Endothelial cell of umbilical vein (primary cell): ENCODE data around the gene SLC9A9. TPM values are rescaled to one million over a fixed set of nuclear protein-coding genes. Genes with fewer than 3 reads are reported as not detected.

Source experiments
- BruUV-seq: library from RNA; stranded (reverse); fragments of 400-500 nt; replicated peaks from 2 replicates; lab custom pipeline; 2021; lab: Mats Ljungman, UMichigan
- CTCF ChIA-PET: fragments of 300-600, 350-600 bp; sonication (Branson Sonifier 250); formaldehyde crosslinking; loops from one replicate; lab custom pipeline; 2021; ENCODE audit warnings: antibody characterized with exemption, inconsistent platforms; lab: Charles Lee
- POLR2A ChIA-PET: fragments of 300-600, 350-600 bp; sonication (Branson Sonifier 250); formaldehyde crosslinking; loops from one replicate; lab custom pipeline; 2021; ENCODE audit warnings: antibody characterized with exemption, inconsistent platforms; lab: Charles Lee
- DNase-seq: peaks from one replicate; pipeline ENCODE4 v3.0.0-alpha.2; 2011; ENCODE audit warnings: low read depth, low spot score
- FAIRE-seq: peaks from 2 replicates; lab custom pipeline; 2011; peaks lifted over from hg19 to GRCh38; lab: Jason Lieb, UNC
- H2AFZ ChIP-seq: 2 replicates; pipeline ENCODE4 v1.6.0; 2012; ENCODE audit warnings: low read depth, low read length, control low read depth, inconsistent platforms
- H3K27ac ChIP-seq: 2 replicates; pipeline ENCODE4 v1.5.1; 2011; ENCODE audit warnings: low read depth, mild to moderate bottlenecking, control low read depth, low read length, moderate library complexity; ENCODE audit not compliant: insufficient read depth
- H3K27me3 ChIP-seq, 2 experiments: 2 replicates each; pipeline versions ENCODE4 v1.6.0 to v1.6.1; 2011; ENCODE audit warnings: low read length in 2 of 2, mixed read lengths in 1 of 2; ENCODE audit not compliant: control insufficient read depth in 2 of 2, insufficient read depth in 2 of 2
- H3K36me3 ChIP-seq, 2 experiments: 2 replicates in 1 of 2; 3 replicates in 1 of 2; pipeline ENCODE4 v1.5.1; 2011; ENCODE audit warnings: low read length in 2 of 2, mild to moderate bottlenecking in 1 of 2, moderate library complexity in 1 of 2; ENCODE audit not compliant: control insufficient read depth in 2 of 2, insufficient read depth in 2 of 2; ENCODE audit errors: extremely low read depth in 1 of 2
- H3K4me1 ChIP-seq: 3 replicates; pipeline ENCODE4 v1.5.1; 2011; ENCODE audit warnings: mild to moderate bottlenecking, low read length; ENCODE audit not compliant: control insufficient read depth, insufficient read depth; ENCODE audit errors: extremely low read depth
- H3K4me2 ChIP-seq: 2 replicates; pipeline ENCODE4 v1.6.1; 2011; ENCODE audit warnings: low read length, control low read depth, mixed read lengths; ENCODE audit not compliant: insufficient read depth
- H3K4me3 ChIP-seq, 3 experiments: fragments of 200-600 bp in 1 of 3; sonication (generic), shearing (Covaris generic) in 1 of 3; replicated peaks in 1 of 3; 2 replicates each; pipeline ENCODE4 v1.5.1; 2011 to 2016; ENCODE audit warnings: control low read depth in 3 of 3, low read length in 3 of 3, mild to moderate bottlenecking in 2 of 3, inconsistent platforms in 1 of 3, low read depth in 1 of 3, moderate library complexity in 1 of 3; ENCODE audit not compliant: insufficient read depth in 1 of 3
- H3K79me2 ChIP-seq: 2 replicates; pipeline ENCODE4 v1.6.0; 2012; ENCODE audit warnings: low read length, inconsistent platforms; ENCODE audit not compliant: control insufficient read depth, insufficient read depth
- H3K9ac ChIP-seq: replicated peaks from 2 replicates; pipeline ENCODE3; 2011; ENCODE audit warnings: low read length, control low read depth; ENCODE audit not compliant: insufficient read depth; ENCODE audit errors: extremely low read depth
- H3K9me1 ChIP-seq: replicated peaks from 3 replicates; pipeline ENCODE4 v1.6.0; 2011; ENCODE audit warnings: mild to moderate bottlenecking, low read length; ENCODE audit not compliant: control insufficient read depth, insufficient read depth; ENCODE audit errors: extremely low read depth
- H3K9me3 ChIP-seq: replicated peaks from 2 replicates; pipeline ENCODE4 v1.5.1; 2012; ENCODE audit warnings: low read length, inconsistent platforms; ENCODE audit not compliant: control insufficient read depth, insufficient read depth
- H4K20me1 ChIP-seq: replicated peaks from 2 replicates; pipeline ENCODE3; 2011; ENCODE audit warnings: mild to moderate bottlenecking, low read length; ENCODE audit not compliant: control insufficient read depth, insufficient read depth; ENCODE audit errors: extremely low read depth
- EZH2 ChIP-seq: IDR thresholded peaks from 2 replicates; pipeline ENCODE4 v1.6.1; 2012; ENCODE audit warnings: borderline replicate concordance, low read depth, mild to moderate bottlenecking, moderate library complexity, low read length, inconsistent platforms; ENCODE audit not compliant: severe bottlenecking
- FOS ChIP-seq: IDR thresholded peaks from 2 replicates; pipeline ENCODE4 v1.6.1; 2011; ENCODE audit warnings: mild to moderate bottlenecking, low read length, moderate library complexity, borderline replicate concordance; ENCODE audit not compliant: insufficient read depth
- GATA2 ChIP-seq: IDR thresholded peaks from 2 replicates; pipeline ENCODE4 v1.7.0; 2011; ENCODE audit warnings: low read depth, mild to moderate bottlenecking, moderate library complexity, mixed read lengths, low read length; ENCODE audit not compliant: insufficient read length, insufficient read depth
- JUN ChIP-seq: IDR thresholded peaks from 2 replicates; pipeline ENCODE4 v1.6.1; 2011; ENCODE audit warnings: borderline replicate concordance, low read depth; ENCODE audit not compliant: insufficient read length, insufficient read depth
- MYC ChIP-seq: IDR thresholded peaks from one replicate; pipeline ENCODE4 v1.6.1; 2011; ENCODE audit warnings: mild to moderate bottlenecking, low read depth, low read length
- POLR2A ChIP-seq: IDR thresholded peaks from 2 replicates; pipeline ENCODE4 v1.6.1; 2012; ENCODE audit warnings: low read depth, mild to moderate bottlenecking, control low read depth, low read length
- POLR2AphosphoS5 ChIP-seq: IDR thresholded peaks from 2 replicates; pipeline ENCODE4 v1.6.1; 2012; ENCODE audit warnings: low read depth, mild to moderate bottlenecking, control low read depth, low read length, moderate library complexity; ENCODE audit not compliant: insufficient read depth
- dilution Hi-C: fragments of 300-500 bp; cut with MboI; formaldehyde crosslinking; loops from one replicate; pipeline ENCODE4 v1.15.0; 2019; ENCODE audit warnings: low sequenced_read_pairs; ENCODE audit not compliant: extremely low pct_ligation_motif_present
- intact Hi-C: fragments of 100-400 bp; cut with micrococcal nuclease; formaldehyde crosslinking; loops from one replicate; pipeline ENCODE4 v1.10.0; 2022
- polyA plus RNA-seq, 4 experiments: library from polyadenylated mRNA; depleted of rRNA in 3 of 4; stranded (reverse) in 3 of 4; unstranded in 1 of 4; fragments of >200 nt; gene quantifications; 2 replicates each; pipeline versions ENCODE4 v1.2.1 to v1.2.3, GENCODE V29; 2011 to 2012; ENCODE audit warnings: missing spikeins in 1 of 4
- total RNA-seq: library from RNA; stranded (reverse); gene quantifications from 2 replicates; pipeline ENCODE4 v1.2.3, GENCODE V29; 2021
- TF ChIP-seq, protein P1 (sequence below), 2 donors: IDR thresholded peaks; 1 replicate in 1 of 2; 2 replicates in 1 of 2; pipeline ENCODE4 v1.5.1; 2011; ENCODE audit warnings: low read length in 2 of 2, mild to moderate bottlenecking in 2 of 2, moderate library complexity in 2 of 2, control low read depth in 1 of 2, inconsistent platforms in 1 of 2, low read depth in 1 of 2; ENCODE audit not compliant: insufficient read depth in 1 of 2; ENCODE audit errors: extremely low read depth in 1 of 2
- TF ChIP-seq, protein P2 (sequence below): IDR thresholded peaks from 2 replicates; pipeline ENCODE4 v1.6.1; 2011; ENCODE audit not compliant: insufficient read depth, insufficient read length

The SLC9A9 gene
- total and polyA plus RNA-seq, 2 donors (not counting 3 experiments of a cell fraction or from before 2014, with no cell fraction given): 1.5 to 1.8 TPM

DNA sequence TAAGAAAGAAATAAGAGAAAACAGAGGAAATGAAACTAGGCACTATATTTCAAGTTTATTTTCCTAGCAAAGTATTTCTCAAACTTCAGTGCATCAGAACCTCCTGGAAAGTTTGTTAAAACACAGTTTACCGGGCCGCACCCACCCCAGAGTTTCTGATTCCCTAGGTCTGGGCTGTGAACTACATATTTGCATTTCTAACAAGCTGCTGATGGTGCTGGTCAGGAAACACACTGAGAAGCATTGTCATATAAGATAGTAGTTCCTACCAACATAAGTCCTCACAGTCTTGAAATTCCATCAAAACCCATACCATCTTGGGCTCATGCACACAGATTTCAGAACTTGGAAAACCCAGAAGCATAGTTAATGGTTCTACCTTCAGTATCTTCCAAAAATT is 8.3 kb downstream of the SLC9A9 start:
- no peaks in the 10 kb centered on the region for H3K36me3 ChIP-seq
- no peak overlapping the region for H2AFZ ChIP-seq
- FAIRE-seq (no peak), DNase-seq (no peak)
- no peak overlapping the region for H3K4me3 ChIP-seq
- no peak overlapping the region for H3K9ac ChIP-seq
- no peaks in the 10 kb centered on the region for H3K27me3 ChIP-seq
- H3K9me3 ChIP-seq: no peaks in the 10 kb centered on the region
- no peaks in the 10 kb centered on the region for H4K20me1 ChIP-seq
- dilution Hi-C loops: no loop called here
- intact Hi-C loops: no loop called here
- no peak for TF ChIP-seq FOS
- TF ChIP-seq POLR2AphosphoS5: no peak
- no peak for TF ChIP-seq EZH2
- no peak for TF ChIP-seq POLR2A
- no peak for TF ChIP-seq JUN
- no peak for TF ChIP-seq GATA2
- TF ChIP-seq, protein P1, sequence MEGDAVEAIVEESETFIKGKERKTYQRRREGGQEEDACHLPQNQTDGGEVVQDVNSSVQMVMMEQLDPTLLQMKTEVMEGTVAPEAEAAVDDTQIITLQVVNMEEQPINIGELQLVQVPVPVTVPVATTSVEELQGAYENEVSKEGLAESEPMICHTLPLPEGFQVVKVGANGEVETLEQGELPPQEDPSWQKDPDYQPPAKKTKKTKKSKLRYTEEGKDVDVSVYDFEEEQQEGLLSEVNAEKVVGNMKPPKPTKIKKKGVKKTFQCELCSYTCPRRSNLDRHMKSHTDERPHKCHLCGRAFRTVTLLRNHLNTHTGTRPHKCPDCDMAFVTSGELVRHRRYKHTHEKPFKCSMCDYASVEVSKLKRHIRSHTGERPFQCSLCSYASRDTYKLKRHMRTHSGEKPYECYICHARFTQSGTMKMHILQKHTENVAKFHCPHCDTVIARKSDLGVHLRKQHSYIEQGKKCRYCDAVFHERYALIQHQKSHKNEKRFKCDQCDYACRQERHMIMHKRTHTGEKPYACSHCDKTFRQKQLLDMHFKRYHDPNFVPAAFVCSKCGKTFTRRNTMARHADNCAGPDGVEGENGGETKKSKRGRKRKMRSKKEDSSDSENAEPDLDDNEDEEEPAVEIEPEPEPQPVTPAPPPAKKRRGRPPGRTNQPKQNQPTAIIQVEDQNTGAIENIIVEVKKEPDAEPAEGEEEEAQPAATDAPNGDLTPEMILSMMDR (IDR thresholded peaks at IDR 0.05; ENCODE audit: extremely low read depth in 1 of 2, insufficient read depth in 1 of 2, low read depth in 1 of 2, low read length in 2 of 2): no peak
- TF ChIP-seq MYC: no peak
- TF ChIP-seq, protein P2, sequence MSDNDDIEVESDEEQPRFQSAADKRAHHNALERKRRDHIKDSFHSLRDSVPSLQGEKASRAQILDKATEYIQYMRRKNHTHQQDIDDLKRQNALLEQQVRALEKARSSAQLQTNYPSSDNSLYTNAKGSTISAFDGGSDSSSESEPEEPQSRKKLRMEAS: no peak
- no peak overlapping the region for H3K27ac ChIP-seq
- H3K4me2 ChIP-seq: no peak overlapping the region
- BruUV-seq: no TSS peak
- CTCF ChIA-PET: no interaction called here
- no peaks in the 10 kb centered on the region for H3K79me2 ChIP-seq
- POLR2A ChIA-PET: no interaction called here
- peaks cover 3% of the 10 kb centered on the region for H3K9me1 ChIP-seq
- H3K4me1 ChIP-seq: no peaks in the 10 kb centered on the region
